HCT116 (cell line): ENCODE results near the gene KDELR1. TPM values are rescaled to one million over a fixed set of nuclear protein-coding genes. Genes with fewer than 3 reads are reported as not detected.

Experiments used
- ATAC-seq: fragments of 200-7000 bp; cut with Tn5 transposase; 2 replicates; pipeline ENCODE4 v1.9.1; 2020; ENCODE audit warnings: mild to moderate bottlenecking, moderate library complexity
- BruUV-seq: library from RNA; stranded (reverse); fragments of 400-500 nt; replicated peaks from 2 replicates; lab custom pipeline; 2021; lab: Mats Ljungman, UMichigan
- CTCF ChIA-PET: fragments of 300-600 bp; sonication (Branson Sonifier 250); formaldehyde crosslinking; loops from one replicate; lab custom pipeline; 2021; ENCODE audit warnings: antibody characterized with exemption; lab: Charles Lee
- POLR2A ChIA-PET: fragments of 300-600, 350-600 bp; sonication (Branson Sonifier 250); formaldehyde crosslinking; loops from one replicate; lab custom pipeline; 2021; ENCODE audit warnings: antibody characterized with exemption; lab: Charles Lee
- RAD21 ChIA-PET, 2 experiments: fragments of 300-600 bp; sonication (Branson Sonifier 250); formaldehyde crosslinking; loops; one replicate each; lab custom pipeline; 2023; ENCODE audit warnings: low total read pairs in 2 of 2; ENCODE audit not compliant: uncharacterized antibody in 2 of 2, unreplicated experiment in 2 of 2, low non-redundant PET in 1 of 2; lab: Charles Lee
- DNase-seq: peaks from one replicate; pipeline ENCODE4 v3.0.0-alpha.2; 2010; ENCODE audit warnings: low read depth, low spot score
- H2AFZ ChIP-seq: fragments of 200-600 bp; shearing (Covaris generic), sonication (generic); 2 replicates; pipeline ENCODE4 v1.6.1; 2017; ENCODE audit warnings: low read depth, mixed run types, mixed read lengths, antibody characterized with exemption, low read length; ENCODE audit not compliant: poor library complexity, severe bottlenecking
- H3K27ac ChIP-seq: 2 replicates; pipeline ENCODE4 v1.5.1; 2012; ENCODE audit warnings: low read depth, low read length
- H3K27me3 ChIP-seq: fragments of 200-600 bp; sonication (generic); 2 replicates; pipeline ENCODE4 v1.6.1; 2016; ENCODE audit warnings: mixed run types, low read length, mixed read lengths; ENCODE audit not compliant: insufficient read depth
- H3K36me3 ChIP-seq, 2 experiments: fragments of 200-500 bp in 1 of 2; fragments of 200-600 bp in 1 of 2; sonication (Bioruptor generic) in 1 of 2; sonication (generic) in 1 of 2; 2 replicates each; pipeline versions ENCODE4 v1.5.1 to v1.6.1; 2014 to 2016; ENCODE audit warnings: low read length in 2 of 2, inconsistent platforms in 1 of 2, mixed read lengths in 1 of 2, mixed run types in 1 of 2; ENCODE audit not compliant: insufficient read depth in 2 of 2, control insufficient read depth in 1 of 2
- H3K4me1 ChIP-seq, 2 experiments: fragments of 200-600 bp in 1 of 2; sonication (generic) in 1 of 2; 2 replicates each; pipeline versions ENCODE4 v1.5.1 to v1.6.1; 2012 to 2017; ENCODE audit warnings: low read length in 2 of 2, inconsistent platforms in 1 of 2, mild to moderate bottlenecking in 1 of 2, mixed read lengths in 1 of 2, mixed run types in 1 of 2, moderate library complexity in 1 of 2; ENCODE audit not compliant: insufficient read depth in 2 of 2, control insufficient read depth in 1 of 2
- H3K4me2 ChIP-seq: fragments of 200-600 bp; sonication (generic); 2 replicates; pipeline ENCODE4 v1.6.1; 2017; ENCODE audit warnings: mixed run types, low read length, mixed read lengths
- H3K4me3 ChIP-seq, 2 experiments: fragments of 200-600 bp in 1 of 2; sonication (generic) in 1 of 2; replicated peaks in 1 of 2; 2 replicates each; pipeline ENCODE4 v1.5.1; 2011 to 2016; ENCODE audit warnings: low read length in 2 of 2, control low read depth in 1 of 2, low read depth in 1 of 2, mild to moderate bottlenecking in 1 of 2, mixed read lengths in 1 of 2, mixed run types in 1 of 2
- H3K79me2 ChIP-seq: fragments of 200-600 bp; sonication (generic); 2 replicates; pipeline ENCODE4 v1.6.1; 2017; ENCODE audit warnings: mild to moderate bottlenecking, mixed run types, low read length, moderate library complexity, mixed read lengths; ENCODE audit not compliant: insufficient read depth
- H3K9ac ChIP-seq: fragments of 200-600 bp; sonication (generic); 2 replicates; pipeline ENCODE4 v1.6.1; 2016; ENCODE audit warnings: low read length, mixed read lengths
- H3K9me2 ChIP-seq: fragments of 200-600 bp; sonication (generic), shearing (Covaris generic); 2 replicates; pipeline ENCODE4 v1.6.1; 2017; ENCODE audit warnings: mixed run types, mild to moderate bottlenecking, moderate library complexity; ENCODE audit not compliant: insufficient read depth
- H3K9me3 ChIP-seq, 2 experiments: fragments of 200-500 bp in 1 of 2; fragments of 200-600 bp in 1 of 2; sonication (Bioruptor generic) in 1 of 2; sonication (generic) in 1 of 2; 2 replicates each; pipeline ENCODE4 v1.6.1; 2014 to 2017; ENCODE audit warnings: low read length in 2 of 2, mixed read lengths in 2 of 2, inconsistent platforms in 1 of 2, low read depth in 1 of 2, mild to moderate bottlenecking in 1 of 2, mixed run types in 1 of 2, moderate library complexity in 1 of 2; ENCODE audit not compliant: control insufficient read depth in 1 of 2, insufficient read depth in 1 of 2
- H4K20me1 ChIP-seq: fragments of 200-600 bp; sonication (generic), shearing (Covaris generic); 2 replicates; pipeline ENCODE4 v1.6.1; 2017; ENCODE audit warnings: mixed run types, mild to moderate bottlenecking, moderate library complexity; ENCODE audit not compliant: insufficient read depth
- CTCF ChIP-seq, 3 experiments: fragments of 200-600 bp in 1 of 3; sonication (generic) in 1 of 3; IDR thresholded peaks in 2 of 3; conservative IDR thresholded peaks in 1 of 3; 2 replicates each; pipeline ENCODE4 v1.5.1; 2012 to 2017; ENCODE audit warnings: low read depth in 2 of 3, low read length in 2 of 3, antibody characterized with exemption in 1 of 3, borderline replicate concordance in 1 of 3, control low read depth in 1 of 3, mild to moderate bottlenecking in 1 of 3, mixed read lengths in 1 of 3, mixed run types in 1 of 3, moderate library complexity in 1 of 3; ENCODE audit not compliant: insufficient read depth in 1 of 3
- EGR1 ChIP-seq: IDR thresholded peaks from 2 replicates; pipeline ENCODE4 v1.6.1; 2012; ENCODE audit warnings: low read depth
- EZH2phosphoT487 ChIP-seq: fragments of 200-600 bp; IDR thresholded peaks from 2 replicates; pipeline ENCODE4 v1.6.1; 2018; ENCODE audit warnings: antibody characterized with exemption, borderline replicate concordance
- POLR2AphosphoS5 ChIP-seq: IDR thresholded peaks from 2 replicates; pipeline ENCODE4 v1.6.1; 2011; ENCODE audit warnings: mild to moderate bottlenecking, low read depth, low read length, moderate library complexity
- REST ChIP-seq: IDR thresholded peaks from 2 replicates; pipeline ENCODE4 v1.6.1; 2012; ENCODE audit warnings: low read depth
- SIN3A ChIP-seq: IDR thresholded peaks from 2 replicates; pipeline ENCODE4 v1.6.1; 2012; ENCODE audit warnings: low read depth
- SRF ChIP-seq: IDR thresholded peaks from 2 replicates; pipeline ENCODE4 v1.6.1; 2012; ENCODE audit warnings: low read depth
- intact Hi-C: fragments of 100-400 bp; cut with micrococcal nuclease; formaldehyde crosslinking; loops from 2 replicates; pipeline ENCODE4 v1.10.0; 2022
- total RNA-seq: library from RNA; stranded (reverse); gene quantifications from one replicate; pipeline ENCODE4 v1.2.1, GENCODE V29; 2021; ENCODE audit not compliant: unreplicated experiment

The KDELR1 gene
- total RNA-seq, 1 experiment from 2014 or later, result 212 TPM

GRCh38 chr19:48381178-48381950 lies 10.0 kb downstream of the KDELR1 start (continued):
- no peak for TF ChIP-seq REST
- TF ChIP-seq POLR2AphosphoS5, result no peak
- no peak for TF ChIP-seq SRF

GRCh38 chr19:48379058-48379457 lies 12.3 kb downstream of the KDELR1 start:
- POLR2A ChIA-PET, result no interaction called here

More at GRCh38 chr19:48379058-48379457, 12.3 kb downstream of the KDELR1 start:
- RAD21 ChIA-PET, result no interaction called here
- no peak overlapping the region for H2AFZ ChIP-seq
- no peaks in the 10 kb centered on the region for H3K9me3 ChIP-seq
- no peaks in the 10 kb centered on the region for H4K20me1 ChIP-seq
- H3K27me3 ChIP-seq, result no peaks in the 10 kb centered on the region
- no peak overlapping the region for H3K4me3 ChIP-seq
- H3K27ac ChIP-seq, result no peak overlapping the region
- ATAC-seq (no peak), DNase-seq (no peak)
- H3K36me3 ChIP-seq, result peaks cover 11 to 16% of the 10 kb centered on the region in 2 experiments; a peak in 3 of 4 replicates
- BruUV-seq, result no TSS peak
- no peaks in the 10 kb centered on the region for H3K79me2 ChIP-seq
- peak overlapping the region; percentile 66; the same call in 1 of the 2 replicates for H3K4me2 ChIP-seq
- CTCF ChIA-PET, result interaction anchor here (0.8 kb wide), 1 partner anchor 12 kb away, joined by 4 read pairs; the partner anchor contains the start of gene KDELR1
- H3K4me1 ChIP-seq, result peaks cover 13 to 24% of the 10 kb centered on the region in 2 experiments; a peak in 3 of 4 replicates
- H3K9me2 ChIP-seq, result no peaks in the 10 kb centered on the region
- no peak overlapping the region for H3K9ac ChIP-seq
- intact Hi-C loops, result no loop called here
- no peak for TF ChIP-seq EGR1
- no peak for TF ChIP-seq SIN3A
- no peak for TF ChIP-seq REST
- peak; percentile 17; the same call in 1 of the 2 replicates for TF ChIP-seq POLR2AphosphoS5
- no peak for TF ChIP-seq CTCF (IDR thresholded peaks at IDR 0.05 in 2 of 3, conservative IDR thresholded peaks at IDR 0.05 in 1 of 3; ENCODE audit: borderline replicate concordance in 1 of 3, insufficient read depth in 1 of 3, low read depth in 2 of 3, low read length in 2 of 3)
- TF ChIP-seq EZH2phosphoT487, result no peak
